GM10266 (cell line): ENCODE measurements around the gene LMF1.

Experiments used
- DNase-seq: peaks from one replicate; pipeline ENCODE4 v3.0.0; 2012; ENCODE audit errors: extremely low spot score
- TF ChIP-seq, protein P1 (sequence below): IDR thresholded peaks from 2 replicates; pipeline ENCODE4 v1.5.1; 2012; ENCODE audit warnings: mild to moderate bottlenecking, low read depth; ENCODE audit not compliant: control insufficient read depth, insufficient read depth; ENCODE audit errors: missing control alignments

LMF1 gene

DNA sequence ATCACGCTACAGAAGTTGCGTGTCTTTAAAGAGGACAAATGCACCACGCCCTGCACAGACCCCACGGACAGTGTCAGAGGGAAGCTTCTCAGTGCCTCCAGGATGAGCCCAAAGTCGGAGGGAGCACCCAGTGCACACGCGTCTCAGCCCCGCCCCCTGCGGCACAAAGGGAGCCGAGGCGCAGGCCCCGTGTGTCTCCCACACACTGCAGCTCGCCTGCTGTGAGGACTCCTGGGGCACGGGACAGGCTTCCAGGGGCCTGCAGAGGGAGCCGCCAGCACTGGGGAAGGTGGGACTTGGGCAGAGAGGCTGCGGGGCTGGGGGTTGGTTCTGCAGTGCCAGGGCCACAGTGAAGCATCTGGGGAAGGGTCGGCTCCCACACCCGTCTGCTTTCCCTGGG is 77.4 kb downstream of the LMF1 start:
- no peak for DNase-seq
- TF ChIP-seq, protein P1, sequence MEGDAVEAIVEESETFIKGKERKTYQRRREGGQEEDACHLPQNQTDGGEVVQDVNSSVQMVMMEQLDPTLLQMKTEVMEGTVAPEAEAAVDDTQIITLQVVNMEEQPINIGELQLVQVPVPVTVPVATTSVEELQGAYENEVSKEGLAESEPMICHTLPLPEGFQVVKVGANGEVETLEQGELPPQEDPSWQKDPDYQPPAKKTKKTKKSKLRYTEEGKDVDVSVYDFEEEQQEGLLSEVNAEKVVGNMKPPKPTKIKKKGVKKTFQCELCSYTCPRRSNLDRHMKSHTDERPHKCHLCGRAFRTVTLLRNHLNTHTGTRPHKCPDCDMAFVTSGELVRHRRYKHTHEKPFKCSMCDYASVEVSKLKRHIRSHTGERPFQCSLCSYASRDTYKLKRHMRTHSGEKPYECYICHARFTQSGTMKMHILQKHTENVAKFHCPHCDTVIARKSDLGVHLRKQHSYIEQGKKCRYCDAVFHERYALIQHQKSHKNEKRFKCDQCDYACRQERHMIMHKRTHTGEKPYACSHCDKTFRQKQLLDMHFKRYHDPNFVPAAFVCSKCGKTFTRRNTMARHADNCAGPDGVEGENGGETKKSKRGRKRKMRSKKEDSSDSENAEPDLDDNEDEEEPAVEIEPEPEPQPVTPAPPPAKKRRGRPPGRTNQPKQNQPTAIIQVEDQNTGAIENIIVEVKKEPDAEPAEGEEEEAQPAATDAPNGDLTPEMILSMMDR = no peak

DNA sequence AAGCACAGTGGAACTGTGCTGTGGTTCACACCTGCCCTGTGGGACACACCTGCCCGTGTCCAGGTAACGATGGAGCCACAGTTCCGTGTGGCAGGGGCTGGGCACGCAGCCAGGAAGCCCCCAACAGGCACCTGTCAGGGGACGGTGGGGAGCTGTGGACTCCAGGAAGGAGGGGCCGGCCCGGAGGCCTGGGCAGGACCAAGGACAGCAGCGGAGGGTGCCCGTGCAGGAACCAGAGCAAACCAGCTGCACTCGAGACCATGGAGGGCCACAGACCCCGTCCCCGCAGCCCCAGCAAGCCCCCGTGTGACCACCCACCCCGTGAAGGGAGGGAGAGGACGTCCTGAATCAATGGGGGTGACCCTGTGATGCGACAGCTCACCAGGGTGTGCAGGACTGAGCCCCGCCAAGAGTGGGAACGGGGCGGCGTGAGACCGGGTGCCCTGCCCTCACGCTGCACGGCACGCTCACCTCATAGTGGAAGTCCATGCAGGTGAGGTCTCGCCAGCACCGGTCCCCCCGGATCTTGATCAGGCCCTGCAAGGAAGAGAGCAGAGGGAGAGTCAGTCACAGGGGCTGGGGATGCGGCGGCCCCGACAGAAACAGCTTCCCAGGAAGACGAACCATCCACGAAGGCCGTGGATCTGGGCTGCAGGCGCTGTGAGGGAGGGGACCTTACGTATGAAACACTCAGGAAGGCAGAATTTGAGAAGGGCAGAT is 78.1 kb downstream of the LMF1 start:
- DNase-seq = no peak
- TF ChIP-seq, protein P1 = no peak

DNA sequence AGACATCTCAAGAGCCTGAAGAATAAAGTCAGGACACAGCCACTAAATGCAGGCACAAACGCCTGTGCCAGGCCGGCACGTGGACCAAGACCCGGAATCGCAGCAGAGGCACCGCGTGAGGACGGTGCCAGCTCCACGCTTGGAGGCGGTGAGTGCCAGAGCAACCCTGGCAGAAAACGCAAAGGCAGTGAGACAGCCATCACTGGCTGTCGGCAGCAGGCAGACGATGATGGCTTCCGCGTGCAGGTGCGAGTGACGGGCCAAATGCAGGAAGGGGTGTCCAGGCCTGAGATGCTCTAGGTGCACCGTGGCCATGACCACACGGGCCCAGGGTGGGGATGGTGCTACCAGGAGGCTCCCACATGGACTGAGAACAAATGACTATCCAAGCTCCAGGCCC is 78.8 kb downstream of the LMF1 start:
- DNase-seq = no peak
- TF ChIP-seq, protein P1 = no peak

DNA sequence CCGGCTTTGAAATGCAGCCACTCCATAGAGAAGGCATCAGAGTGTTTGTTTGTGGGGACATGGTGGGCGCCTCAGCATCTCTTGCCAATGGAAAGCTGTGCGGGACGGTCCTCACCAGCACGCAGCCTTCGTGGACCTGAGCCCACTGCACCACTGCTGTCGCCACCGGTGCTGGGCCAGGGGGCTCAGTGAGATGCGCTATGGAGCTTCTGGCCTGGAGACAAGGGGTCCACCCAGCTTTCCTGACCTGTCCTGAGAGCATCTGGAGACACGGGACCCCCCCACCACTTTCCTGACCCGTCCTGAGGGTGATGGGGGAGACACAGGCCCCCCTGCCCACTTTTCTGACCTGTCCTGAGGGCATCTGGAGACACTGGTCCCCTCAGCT is 79.4 kb downstream of the LMF1 start:
- no peak for DNase-seq
- TF ChIP-seq, protein P1 = no peak

DNA sequence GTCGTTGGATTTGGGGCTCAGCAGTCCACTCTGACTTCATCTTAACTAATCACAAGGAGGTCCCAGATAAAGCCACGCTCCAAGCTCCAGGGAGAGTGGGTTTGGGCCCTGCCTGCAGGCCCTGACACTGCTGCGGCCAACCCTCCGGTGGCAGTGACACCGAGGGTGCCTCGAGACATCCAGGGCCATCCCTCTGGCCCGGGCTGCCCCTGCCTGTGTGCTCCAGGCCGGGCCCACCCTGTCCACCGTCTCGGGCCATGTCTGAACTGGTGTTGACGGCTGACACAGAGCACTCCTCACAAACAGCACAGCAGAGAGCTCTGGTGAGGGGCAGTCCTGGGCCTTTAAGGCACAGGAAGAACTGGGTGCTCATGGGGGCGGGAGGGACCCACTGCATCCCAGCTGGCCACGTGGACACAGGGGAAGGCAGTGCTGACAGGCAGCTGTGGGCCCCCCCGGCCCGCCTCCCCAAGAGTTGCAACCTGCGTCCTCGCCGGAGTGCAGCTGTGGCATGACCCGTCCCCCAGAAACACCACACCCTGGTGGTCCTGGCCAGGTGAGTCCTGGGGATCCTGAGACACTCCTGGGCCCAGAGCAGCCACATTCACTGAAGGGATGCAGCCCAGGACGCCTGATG is 80.0 kb downstream of the LMF1 start:
- DNase-seq = no peak
- TF ChIP-seq, protein P1 = no peak

DNA sequence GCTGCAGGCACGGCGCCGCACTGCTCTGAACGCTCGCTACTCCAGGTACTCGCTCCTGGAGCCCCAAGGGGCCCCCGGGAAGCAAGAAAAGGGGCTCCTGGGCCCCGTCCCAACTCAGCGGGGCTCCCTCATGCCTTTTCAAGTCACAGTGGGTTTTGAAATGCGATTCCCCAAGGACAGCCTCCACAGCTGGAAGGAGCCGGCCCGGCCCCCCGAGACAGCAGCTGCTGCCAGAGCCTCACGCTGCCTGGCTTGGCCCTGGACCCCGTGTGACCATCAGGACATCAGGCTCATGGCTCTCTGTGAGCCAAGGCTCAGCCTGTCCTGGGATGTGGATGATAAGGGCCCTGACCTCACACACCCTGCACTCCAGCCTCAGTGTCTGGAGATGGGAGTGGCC is 80.6 kb downstream of the LMF1 start:
- TF ChIP-seq, protein P1 = no peak
- no peak for DNase-seq

DNA sequence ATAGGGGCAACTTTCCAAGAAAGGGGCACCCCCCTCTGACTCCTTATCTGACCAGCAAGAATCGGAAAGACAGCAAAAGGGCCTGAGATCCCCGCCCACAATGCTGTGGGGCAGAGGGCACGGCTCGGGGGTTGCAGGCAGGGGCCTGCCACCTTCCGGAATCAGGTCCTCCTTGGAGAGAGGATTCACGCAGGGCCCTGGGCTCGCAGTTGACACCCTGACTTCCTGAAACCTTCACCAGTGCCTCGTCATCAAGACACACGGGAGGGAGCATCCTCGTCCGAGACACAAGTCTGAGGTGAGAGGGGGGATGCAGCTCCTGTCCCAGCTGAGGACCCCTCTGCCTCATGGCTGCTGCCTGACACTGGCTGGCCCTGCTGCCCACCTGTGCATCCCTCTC is 81.2 kb downstream of the LMF1 start:
- DNase-seq = no peak
- TF ChIP-seq, protein P1 = no peak
